HG02759 (cell line): ENCODE data around the gene KHNYN.
"Not testable (repeated sequence)": the region's sequence is repeated elsewhere in the genome, so short reads cannot be mapped to it uniquely, and the experiment has no call there.

Experiments
- ATAC-seq: cut with Tn5 transposase; IDR thresholded peaks from one replicate; pipeline ENCODE4 v1.9.1; 2021; ENCODE audit warnings: mild to moderate bottlenecking, moderate library complexity; ENCODE audit not compliant: unreplicated experiment

The KHNYN gene

GRCh38 chr14:24465805-24466204 lies 36.1 kb downstream of the KHNYN start:
- ATAC-seq: no peak

GRCh38 chr14:24470450-24470849 lies 40.7 kb downstream of the KHNYN start:
- not testable (repeated sequence) for ATAC-seq

- ATAC-seq: no peak
These were observed 43.5 kb downstream of the KHNYN start for GRCh38 chr14:24473211-24473610.

GRCh38 chr14:24475261-24475660 lies 45.5 kb downstream of the KHNYN start:
- ATAC-seq: no peak

- ATAC-seq: not testable (repeated sequence)
These were observed 50.2 kb downstream of the KHNYN start for GRCh38 chr14:24479999-24480398.

GRCh38 chr14:24481622-24482324 lies 52.0 kb downstream of the KHNYN start:
- peak; percentile 78 for ATAC-seq

GRCh38 chr14:24482699-24483303 lies 53.0 kb downstream of the KHNYN start:
- not testable (repeated sequence) for ATAC-seq

GRCh38 chr14:24483604-24484252 lies 54.0 kb downstream of the KHNYN start:
- no peak for ATAC-seq
